Inflammatory macrophage treated with lipopolysaccharide for 1 hour (primary cell): ENCODE data around the gene TBC1D1.
"Not testable (repeated sequence)": the region's sequence is repeated elsewhere in the genome, so short reads cannot be mapped to it uniquely, and the experiment has no call there.

Source experiments
- DNase-seq, 2 donors: peaks; one replicate each; pipeline ENCODE4 v3.0.0-alpha.2; 2020 to 2022

Gene TBC1D1

DNA sequence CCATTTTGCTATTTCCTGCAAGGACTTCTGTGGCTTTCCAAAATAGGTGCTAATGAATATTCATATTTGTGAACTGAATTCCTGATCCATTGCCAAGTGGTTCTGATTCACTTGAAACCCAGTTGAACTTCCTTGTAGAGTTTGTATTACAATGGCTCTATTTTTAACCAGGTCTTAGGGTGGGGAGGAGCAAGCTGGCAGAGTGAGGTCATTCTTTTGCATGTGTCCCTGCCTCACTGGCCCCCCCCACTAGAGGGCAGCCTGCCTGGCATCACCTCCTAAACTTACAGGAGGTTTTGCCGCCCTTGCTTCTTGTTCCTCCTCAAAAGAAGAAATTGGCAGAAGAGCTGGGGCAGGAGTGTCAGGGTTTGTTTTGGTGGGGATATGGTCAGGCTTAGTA lies 79.8 kb downstream of the TBC1D1 start:
- DNase-seq, result peak; percentile 86 to 88

DNA sequence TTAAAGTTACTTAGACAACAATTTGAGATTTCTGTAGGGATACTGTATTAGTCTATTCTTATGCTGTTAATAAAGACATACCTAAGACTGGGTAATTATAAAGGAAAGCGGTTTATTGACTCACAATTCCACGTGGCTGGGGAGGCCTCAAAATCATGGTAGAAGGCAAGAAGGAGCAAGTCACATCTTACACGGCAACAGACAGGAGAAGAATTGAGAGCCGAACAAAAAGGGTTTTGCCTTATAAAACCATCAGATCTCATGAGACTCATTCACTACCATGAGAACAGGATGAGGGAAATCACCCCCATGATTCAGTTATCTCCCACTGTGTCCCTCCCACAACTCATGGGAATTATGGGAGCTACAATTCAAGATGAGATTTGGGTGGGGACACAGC lies 80.3 kb downstream of the TBC1D1 start:
- peak in 1 of 2 donors; percentile 26 for DNase-seq

DNA sequence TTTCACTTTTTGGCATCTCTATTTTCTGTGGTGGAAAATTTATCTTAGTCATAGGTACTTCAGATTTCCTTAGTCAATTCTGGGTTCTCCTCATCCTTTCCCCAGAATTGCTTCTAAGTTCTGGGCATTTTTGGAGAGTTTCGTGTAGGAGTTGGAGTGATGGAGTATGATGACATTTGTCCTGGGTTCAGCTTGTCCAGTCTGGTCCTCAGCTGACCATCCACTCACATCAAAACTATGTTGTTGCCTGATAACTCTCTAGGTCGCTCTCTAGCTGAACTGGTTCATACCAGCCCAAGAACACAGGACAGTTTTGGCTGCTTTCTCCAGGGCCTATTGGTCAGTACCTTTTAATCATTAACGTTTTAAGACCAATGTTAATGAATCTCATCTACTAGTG lies 82.6 kb downstream of the TBC1D1 start:
- peak; percentile 58 to 89 for DNase-seq

DNA sequence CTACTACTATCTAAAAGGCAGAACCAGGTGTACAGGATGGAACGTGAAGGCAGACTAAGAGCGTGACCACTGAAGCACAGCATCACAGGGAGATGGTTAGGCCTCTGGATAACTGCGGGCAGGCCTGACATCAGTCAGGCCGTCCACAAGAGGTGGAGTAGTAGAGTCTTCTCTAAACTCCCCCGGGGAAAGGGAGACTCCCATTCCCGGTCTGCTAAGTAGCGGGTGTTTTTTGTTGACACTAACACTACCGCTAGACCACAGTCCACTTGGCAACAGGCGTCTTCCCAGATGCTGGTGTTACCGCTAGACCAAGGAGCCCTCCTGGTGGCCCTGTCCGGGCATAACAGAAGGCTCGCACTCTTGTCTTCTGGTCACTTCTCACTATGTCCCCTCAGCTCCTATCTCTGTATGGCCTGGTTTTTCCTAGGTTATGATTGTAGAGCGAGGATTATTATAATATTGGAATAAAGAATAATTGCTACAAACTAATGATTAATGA lies 84.5 kb downstream of the TBC1D1 start:
- not testable (repeated sequence) for DNase-seq

DNA sequence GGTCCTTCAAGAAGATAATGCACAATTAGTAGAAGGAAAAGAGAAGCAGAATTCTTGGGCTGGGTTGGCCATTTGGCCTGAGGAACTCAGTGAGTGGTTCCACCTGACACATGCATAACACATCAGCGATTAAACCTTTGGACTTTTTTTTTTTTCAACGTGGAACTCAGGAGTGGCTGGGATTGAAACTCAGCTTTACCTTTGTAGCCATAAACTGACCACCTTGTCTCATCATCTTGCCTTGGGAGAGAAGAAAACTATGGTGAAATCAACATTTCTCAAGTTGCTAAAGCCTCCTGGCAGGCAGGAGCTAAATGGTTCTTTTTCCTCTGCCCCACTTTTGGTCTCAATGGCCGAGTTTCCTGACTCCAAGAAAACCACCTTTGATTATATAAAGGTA lies 85.6 kb downstream of the TBC1D1 start:
- DNase-seq, result peak in 1 of 2 donors; percentile 23

DNA sequence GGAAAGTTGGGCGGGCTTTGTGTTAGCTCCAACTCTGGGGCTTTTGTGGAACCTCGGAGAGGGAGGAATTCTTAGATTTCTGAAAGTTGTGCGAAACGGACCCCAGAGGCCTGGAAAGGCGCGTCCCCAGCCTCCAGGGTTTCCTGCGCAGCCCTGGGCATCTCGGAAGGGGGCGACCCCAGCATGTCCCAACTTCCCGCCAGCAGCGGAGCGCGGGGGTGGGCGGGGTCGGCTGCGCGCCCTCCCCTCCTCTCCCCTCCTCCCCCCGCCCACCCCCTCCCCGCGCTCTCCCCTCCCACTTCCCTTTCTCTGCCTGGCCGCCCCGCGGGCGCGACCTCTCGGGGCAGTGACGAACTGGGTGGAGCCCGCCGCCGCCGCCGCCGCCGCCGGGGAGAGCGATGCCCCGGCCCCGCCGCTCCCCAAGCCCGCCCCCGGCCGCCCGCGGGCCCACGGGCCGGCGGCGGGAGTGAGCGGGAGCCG lies 86.1 kb downstream of the TBC1D1 start:
- DNase-seq, result peak; percentile 81 to 83

DNA sequence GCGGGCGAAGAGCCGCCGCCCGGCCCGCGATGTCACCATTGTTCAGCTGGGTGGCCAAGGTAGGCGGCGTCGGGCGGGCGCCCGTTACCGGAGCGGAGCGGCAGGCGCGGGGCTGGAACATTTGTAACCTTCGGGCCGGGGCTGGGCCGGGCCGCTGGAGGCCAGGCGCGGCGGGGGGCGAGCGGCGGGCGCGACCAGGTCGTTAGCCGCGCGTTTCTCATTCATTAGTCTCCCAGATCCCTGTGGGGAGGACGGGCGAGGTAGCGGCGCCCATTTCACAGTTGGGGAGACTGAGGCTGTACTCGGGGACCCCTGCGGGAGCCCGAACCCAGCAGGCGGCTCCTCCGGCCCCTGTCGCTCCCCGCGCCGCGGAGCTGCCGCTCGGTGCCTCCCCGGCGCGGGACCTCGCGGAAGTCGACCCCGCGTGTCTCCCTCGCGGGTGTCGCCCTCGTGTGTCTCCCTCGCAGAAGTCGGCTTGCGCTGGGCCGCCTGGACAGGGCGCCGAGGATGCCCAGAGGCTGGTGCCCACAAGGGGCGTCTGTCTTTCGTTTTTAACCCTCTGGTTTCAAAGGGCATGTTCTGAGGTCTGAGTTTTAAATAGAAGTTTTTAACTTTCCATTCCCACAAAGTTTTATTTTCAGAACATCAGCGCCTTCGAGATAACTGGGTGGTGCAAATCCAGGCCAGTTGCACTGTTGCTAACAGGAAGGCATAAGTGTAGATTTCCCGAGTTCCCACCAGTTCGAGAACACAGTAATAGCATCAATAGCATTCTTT lies 86.8 kb downstream of the TBC1D1 start:
- DNase-seq, result peak; percentile 72 to 74

DNA sequence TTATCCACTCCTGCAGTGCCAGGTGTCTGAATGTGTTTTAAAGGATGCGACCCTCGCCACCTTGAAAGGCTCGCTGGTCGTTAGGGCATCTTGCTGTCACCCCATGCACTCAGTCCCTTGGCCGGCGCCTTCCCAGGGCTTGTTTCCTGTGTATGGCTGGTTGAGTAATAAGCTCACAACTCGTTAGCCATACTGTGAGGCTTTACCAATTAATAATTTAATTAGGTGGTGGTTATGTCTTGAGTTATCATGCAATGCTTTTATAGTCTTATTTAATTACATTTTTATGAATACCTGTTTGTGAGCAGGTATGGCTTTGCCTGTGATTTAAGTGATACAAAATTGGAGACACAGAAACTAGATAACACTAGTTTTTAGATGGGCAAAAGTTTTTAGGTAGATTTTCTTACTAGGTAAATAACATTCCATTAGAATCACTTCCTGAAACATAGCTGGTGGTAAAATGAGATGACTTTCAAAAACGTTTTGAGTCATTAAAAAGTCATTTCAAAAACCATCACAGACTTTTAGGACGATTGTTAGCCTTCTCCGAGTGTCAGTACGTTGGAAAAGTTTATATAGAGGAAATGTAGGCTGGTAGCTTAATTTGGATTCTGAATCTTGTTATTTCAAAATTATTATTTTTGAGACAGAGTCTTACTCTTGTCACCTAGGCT lies 87.5 kb downstream of the TBC1D1 start:
- peak; percentile 27 to 40 for DNase-seq

DNA sequence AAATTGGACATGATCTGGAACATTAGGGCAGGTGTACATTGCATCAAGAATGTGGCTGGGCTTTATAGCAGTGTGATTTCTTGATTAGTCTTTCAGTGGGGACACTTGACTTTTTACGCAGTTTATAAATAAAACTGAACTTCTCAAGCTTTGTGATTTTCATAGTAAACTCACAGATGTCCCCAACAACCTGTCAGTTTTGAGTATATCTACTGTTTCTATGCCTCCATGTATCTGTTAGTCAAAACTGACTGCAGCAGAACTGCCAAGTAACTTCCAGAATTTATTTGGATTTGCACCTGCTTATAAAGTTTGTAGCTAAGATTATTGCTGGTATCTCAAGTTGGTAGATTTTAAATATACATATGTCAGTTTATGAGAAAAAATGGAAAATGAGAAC lies 89.4 kb downstream of the TBC1D1 start:
- DNase-seq, result no peak

DNA sequence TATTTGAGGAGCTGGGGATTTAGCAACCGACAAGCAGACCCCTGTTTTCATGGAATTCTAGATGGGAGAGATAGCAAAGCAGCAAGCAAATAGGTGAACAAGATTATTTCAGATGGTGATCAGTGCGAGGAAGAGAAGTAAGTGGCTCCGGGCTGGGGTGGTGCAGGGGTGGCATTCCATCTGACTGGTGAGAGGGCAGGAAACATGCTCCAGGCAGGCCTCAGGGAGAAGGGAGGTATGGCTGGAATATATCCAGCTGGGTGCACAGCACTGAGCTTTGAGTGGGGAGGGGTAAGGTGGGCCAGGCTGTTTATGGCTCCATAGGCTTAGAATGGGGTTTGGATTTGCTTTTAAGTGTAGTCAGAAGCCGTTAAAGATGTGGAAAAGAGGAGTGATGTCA lies 90.5 kb downstream of the TBC1D1 start:
- no peak for DNase-seq

DNA sequence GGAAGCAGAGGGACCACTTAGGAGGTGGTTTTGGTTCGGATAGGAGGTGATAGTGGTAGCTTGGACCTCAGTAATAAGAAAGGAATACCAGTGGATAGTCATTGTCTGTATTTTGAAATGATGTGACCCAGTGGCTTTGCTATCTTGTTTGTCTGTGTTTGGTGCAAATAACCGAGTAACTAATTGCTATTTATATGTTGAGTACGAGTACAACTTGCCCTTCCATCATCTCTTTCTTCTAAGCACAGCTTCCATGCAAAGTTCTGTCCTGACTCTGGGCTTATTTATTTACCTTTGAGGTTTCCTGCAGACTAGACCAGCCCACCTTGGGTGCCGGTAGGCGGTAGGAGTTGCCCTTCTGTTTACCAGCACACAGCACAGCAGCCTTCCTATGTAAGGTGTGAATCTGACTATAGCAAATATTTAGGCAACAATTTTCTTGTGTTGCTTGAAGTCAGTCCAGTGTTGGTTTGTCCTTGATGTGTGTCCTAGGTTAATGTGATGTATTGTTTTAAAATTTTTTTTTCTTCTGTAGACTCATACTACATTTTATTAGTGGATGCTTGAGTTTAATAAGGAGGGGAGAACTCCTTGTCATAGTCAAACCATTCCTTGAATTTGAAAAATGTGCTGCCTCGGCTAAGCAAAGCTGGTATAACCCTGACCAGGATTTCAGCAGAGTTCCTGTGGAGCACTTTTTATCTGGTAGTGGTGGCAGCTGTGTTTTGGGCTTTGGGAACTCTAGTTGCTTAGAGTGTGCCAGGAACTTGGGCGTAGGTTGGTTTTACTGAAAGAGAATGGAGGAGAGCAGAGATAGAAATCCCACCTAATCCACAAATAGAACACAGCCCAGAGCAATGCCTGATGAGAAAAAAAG lies 91.2 kb downstream of the TBC1D1 start:
- DNase-seq, result no peak

DNA sequence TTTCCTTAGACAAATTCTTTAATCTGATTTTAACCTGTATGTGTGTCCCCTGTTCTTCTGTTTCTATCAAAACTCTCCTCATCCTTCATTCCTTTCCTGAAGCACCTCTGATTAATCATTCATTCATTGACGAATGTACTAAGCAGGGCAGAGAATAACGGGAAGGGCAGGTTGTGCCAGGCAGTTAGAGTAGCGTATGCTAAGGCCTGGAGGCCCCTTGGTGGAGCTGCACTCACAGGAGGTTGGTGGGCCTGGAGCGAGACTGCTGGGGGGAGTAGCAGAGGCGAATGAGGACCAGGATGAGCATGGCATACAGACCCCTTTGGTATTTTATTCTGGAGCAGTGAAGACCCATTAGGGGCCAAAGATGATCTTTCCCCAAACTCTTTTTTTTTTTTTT lies 91.9 kb downstream of the TBC1D1 start:
- no peak for DNase-seq

DNA sequence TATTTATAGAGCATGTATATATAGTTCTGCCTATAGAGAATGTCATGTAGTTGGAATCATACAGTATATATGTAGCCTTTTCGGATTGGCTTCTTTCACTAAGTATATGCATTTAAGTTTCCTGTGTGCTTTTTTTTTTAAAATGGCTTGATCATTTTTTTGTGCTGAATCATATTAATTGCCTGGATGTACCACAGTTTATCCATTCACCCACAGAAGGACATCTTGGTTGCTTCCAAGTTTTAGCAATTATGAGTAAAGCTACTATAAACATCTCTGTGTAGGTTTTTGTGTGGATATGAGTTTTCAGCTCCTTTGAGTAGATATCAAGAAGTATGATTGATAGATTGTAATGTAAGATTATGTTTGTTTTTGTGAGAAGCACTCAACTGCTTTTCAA lies 93.1 kb downstream of the TBC1D1 start:
- DNase-seq, result no peak

DNA sequence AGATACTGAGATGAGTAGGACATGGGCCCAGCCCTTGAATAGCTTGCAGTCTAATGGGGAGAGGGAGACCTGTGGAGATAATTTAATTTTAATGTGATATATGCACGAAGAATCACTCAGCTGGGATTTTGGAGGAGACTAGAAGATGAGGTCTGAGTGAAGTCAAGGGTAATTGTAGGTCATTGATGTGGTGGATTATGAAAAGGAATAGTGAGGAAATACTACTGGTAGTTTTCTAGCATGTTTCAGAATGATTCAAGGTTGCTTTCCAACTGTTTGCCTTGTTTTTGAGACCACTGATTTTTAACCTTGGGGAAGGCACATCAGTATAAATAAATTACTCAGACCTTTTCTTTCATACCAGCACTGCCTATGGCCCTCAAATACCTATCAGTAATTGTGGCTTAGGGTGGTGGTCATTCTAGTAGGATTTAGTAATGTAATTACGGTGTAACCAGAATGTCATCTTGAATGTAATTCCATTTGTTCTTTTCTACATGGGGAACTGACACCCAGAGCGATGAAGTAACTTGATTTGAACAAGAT lies 94.9 kb downstream of the TBC1D1 start:
- no peak for DNase-seq

DNA sequence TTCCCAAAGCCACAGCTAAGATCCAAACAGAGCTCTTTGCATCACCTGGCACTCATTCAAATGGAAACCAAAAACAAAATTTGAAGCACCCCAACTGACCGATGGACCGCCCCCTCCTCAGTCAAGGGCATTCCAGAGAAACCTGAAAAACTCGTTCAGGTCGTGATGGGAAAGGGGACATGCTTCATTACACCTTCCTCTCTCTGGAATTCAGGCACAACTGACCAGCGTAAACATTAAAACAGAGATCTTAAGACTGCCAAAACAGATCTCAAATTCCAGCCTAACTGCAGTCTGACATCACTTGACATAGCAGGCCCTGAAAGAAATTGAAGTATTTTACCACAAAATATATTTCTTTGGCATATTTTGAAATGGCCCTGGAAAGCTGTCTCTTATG lies 97.8 kb downstream of the TBC1D1 start:
- DNase-seq, result no peak

DNA sequence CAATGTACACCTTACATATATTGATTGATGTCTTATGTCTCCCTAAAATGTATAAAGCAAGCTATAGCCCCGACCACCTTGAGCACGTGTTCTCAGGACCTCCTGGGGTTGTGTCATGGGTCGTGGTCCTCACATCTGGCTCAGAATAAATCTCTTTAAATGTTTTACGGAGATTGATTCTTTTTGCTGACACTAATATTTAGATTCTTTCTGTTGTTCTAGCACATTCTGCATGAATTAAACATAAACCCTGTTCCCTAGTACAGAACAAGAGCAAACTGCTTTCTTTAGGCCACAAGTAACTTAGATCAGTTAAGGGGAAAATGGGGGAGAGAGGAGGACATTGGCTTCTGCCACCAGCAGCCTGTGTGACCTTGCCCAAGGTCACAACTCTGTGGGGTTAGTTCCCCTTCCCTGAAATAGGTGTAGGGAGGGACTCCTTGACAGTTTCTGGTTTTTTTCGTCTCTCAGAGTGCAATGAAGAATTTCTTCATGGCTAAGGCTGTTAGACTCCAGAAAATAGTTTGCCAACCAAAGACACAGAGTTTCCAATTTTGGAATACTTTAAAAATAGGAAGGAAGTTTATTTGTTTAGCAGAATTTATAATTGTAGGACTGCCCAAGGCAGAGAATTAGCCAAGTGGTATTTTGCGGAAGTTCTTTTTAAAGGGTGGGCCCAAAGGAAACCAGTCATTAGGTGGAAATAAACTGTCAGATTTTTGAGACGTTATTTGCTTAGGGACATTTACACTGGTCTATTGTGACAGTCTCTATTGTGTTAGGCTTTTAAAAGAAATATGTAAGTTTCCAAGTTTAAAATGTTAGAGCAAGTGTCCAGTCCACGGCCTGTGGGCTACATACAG lies 98.7 kb downstream of the TBC1D1 start:
- peak; percentile 77 to 84 for DNase-seq

DNA sequence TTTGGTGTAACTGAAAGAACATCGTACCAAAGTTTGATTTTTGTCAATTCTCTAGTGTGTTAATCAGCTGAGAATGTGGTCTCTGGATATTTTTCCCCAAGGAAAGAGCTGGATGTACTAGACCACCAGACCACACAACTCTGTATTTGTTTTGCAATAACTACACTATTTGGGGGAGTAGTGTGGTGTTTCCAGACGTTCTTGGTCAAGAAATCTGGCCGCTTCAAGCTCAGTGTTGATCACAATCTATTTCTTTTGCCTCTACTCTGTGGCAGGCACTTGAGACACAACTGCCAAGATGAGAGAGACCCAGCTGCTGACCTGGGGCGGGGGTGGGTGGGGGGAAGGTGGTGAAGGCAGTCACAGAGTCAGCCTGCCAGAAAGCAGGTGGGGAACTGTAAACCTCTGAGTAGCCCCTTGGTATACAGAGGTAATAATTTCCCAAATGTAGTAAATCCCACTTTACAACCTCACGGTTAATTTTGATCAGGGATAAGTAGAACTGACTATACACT lies 99.9 kb downstream of the TBC1D1 start:
- DNase-seq, result no peak

DNA sequence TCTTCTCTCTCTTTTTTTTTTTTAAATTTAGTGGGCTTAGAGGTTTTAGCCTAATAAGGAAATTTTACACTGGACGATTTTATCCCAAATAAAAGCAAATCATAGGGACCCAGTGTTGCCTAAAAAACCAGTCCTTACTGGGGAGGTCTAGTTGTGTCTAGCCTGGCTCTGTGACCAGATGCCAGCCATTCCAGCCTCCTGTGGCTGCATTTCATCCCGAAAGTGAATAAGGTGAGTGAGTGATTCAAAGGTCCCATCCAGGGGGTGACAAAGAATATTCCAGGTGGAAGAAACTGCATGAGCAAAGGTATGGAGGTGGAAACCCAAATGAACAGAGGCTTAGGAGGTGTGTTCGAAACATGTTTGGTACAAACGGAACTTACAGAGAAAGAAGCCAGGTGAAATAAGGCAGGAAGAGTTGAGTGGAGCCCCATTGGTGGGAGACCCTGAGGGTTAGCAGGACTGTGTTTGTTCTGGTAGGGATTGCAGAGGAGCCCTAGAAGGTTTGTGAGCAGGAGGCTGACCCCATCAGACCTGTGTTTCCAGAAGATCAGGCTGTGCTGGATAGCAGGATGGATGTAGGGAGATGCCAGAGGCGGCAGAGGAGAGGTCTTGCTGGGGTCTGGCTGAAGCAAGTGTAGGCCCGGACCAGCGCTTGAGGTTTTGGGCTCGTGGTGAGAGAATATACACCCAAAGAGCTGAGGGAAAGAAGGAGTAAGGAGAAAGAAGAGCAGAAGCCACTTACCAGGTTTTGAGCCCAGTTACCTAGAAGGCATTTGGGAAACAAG lies 100.9 kb downstream of the TBC1D1 start:
- no peak for DNase-seq

DNA sequence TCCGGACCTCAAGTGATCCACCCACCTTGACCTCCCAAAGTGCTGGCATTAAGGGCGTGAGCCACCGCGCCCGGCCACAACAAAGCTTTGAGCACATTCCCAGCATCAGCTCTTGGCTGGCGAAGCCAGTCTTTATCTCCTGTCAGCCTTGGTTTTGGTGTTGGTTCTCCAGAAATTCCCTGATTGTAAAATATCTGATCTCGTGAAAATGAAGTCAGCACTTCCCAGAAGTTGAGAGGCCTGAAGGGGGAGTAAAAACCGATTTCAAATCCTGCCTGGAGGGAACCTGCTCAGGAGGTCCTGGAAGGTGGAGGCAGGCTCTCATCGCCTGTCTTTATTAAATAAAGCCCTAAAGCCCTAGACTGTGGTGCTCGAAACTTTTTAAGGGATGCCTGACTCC lies 102.9 kb downstream of the TBC1D1 start:
- DNase-seq, result peak; percentile 64 to 78

DNA sequence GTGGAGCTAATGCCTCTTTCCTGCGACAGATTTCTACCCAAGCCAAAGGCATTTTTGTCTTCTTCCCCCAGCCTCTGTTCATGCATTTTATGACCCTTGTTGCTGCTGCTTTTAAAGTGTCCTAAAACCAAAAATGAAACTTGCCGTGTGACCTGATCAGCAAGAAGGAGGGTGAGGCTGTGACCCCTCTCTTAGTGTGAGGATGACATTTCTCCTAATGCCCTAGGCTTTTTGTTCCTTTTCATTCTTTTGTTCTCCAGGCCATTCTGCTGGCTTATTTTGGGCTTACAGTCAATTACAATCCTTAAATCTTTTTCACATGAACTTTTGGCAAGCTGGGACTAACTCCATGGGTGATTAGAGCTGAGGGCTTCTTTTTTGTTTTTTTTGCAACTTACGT lies 103.7 kb downstream of the TBC1D1 start:
- no peak for DNase-seq

DNA sequence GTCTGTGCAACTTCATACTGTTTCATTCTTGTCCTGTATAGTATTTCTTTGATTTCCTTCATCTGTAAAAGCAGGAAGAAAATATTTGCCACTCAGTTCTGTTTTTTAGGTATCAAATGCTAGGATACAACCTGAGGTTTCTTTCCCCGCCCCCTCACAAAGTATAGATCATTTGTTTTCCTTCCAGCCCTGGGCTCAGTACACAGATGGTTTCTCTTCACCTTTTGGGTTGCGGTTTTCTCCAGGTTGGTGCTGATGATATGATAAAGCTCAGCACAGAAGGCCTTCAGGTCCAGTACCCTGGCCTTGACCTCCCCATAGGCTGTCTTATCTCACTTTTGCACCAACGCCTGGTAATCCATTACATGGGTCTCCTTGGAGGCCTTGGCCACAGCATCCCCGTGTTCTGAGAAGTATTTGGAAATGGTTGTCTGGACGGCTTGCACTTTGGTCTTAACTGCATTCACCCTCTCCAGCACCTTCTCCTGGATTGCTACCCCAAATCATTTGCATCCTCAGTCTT lies 104.5 kb downstream of the TBC1D1 start:
- DNase-seq, result no peak
